HS-5 (cell line): Measurements from ENCODE around the gene CD226.

ENCODE experiments used
- DNase-seq: peaks from one replicate; pipeline ENCODE4 v3.0.0-alpha.2; 2012; ENCODE audit warnings: low read depth

CD226 gene

DNA sequence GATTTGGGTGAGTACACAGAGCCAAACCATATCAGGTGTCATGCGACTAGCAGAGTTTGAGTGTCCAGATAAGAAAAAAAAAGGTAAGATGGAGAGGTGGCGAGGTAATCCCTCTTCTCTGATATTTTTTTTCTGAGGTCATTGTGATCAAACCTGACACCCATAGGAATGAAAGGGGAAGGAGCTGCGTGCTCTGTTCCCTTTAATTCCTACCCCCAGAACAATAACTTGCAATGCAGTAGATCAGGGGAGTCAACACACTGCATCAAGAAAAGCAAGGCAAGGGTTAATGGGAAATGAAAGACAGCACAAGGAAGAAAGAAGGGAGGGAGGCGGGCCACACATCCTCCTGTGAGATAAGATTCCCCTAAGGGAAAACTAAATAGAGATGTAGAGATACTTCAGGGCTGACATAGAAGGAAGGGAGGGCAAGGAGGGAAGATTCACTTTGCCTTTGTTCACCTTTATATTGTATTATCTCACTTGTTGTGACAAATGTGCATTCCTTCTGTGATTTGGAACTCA is 132.8 kb downstream of the CD226 start:
- DNase-seq = no peak

DNA sequence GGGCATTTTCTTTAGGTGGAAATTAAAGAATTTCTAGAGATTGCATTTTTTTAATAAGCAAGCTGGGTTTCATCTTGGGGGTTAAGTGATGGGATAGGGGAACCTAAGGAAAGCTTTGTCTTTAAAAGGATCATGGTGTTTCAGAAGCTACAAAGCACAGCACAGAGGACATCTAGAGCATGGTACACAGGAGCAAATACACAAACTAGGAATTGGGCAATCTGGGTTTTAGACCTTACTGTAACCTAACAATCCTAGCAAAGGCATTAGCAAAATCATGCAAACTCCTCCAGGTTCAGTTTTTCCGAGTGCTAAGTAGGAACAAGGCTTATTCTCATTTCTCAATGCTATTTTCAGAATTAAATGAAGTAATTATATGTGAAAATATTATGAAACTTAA is 134.1 kb downstream of the CD226 start:
- no peak for DNase-seq

DNA sequence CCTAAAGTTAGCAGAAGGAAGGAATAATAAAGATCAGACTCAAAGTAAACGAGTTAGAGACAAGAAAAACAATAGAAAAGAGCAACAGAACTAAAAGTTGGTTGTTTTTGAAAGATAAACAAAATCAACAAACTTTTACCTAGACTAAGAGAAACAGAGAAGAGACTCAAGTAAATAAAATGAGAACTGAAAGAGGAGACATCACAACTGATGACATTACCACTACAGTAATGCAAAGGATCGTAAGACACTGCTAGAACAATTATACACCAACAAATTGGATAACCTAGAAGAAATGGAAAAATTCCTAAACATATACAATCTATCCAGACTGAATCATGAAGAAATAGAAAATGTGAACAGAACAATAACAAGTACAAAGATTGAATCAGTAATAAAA is 139.3 kb downstream of the CD226 start:
- DNase-seq = no peak

- no peak for DNase-seq
These were observed 142.7 kb downstream of the CD226 start for GRCh38 chr18:69804776-69805501.
